ENCODE data around the gene COL5A3. TPM values are rescaled to one million over a fixed set of nuclear protein-coding genes. Genes with fewer than 3 reads are reported as not detected.

COL5A3 gene
- polyA plus RNA-seq, 1 donor (not counting 4 experiments of a cell fraction or from before 2014, with no cell fraction given) = 0.43 TPM

DNA sequence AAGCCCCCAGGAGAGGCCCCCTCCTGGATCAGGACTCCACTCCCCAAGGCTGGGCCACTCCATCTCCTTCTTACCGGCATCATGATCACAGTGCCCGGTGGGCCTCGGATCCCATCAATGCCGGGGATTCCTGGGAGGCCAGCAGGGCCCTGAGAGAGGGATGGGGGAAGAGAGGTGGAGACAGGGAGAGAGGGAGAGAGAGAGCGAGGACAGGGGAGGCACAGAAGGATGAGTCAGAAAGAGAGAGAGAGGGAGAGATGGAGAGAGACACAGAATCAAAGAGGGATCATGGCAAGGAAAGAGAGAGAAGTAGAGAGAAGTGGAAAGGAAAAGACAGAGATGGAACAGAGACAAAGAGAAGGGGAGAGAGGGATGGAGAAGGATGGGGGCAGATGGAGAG is 13.8 kb downstream of the COL5A3 start:
- no peaks in the 10 kb centered on the region for H3K27me3 ChIP-seq (ENCODE audit: control insufficient read depth, extremely low read depth, insufficient read depth, low read length)
- no peak overlapping the region for H2AFZ ChIP-seq (ENCODE audit: control insufficient read depth, low read length)
- no peak overlapping the region for H3K27ac ChIP-seq (ENCODE audit: control insufficient read depth, insufficient read depth, low read length)
- dilution Hi-C loops (cut with MboI; ENCODE audit: extremely low pct_ligation_motif_present, low sequenced_read_pairs) = no loop called here
- no peak overlapping the region for H3K4me2 ChIP-seq (ENCODE audit: control insufficient read depth, extremely low read depth, insufficient read depth, low read depth, low read length)
- H3K4me1 ChIP-seq (ENCODE audit: control insufficient read depth, extremely low read depth, insufficient read depth, low read length) = peaks cover 5% of the 10 kb centered on the region
- H3K79me2 ChIP-seq (ENCODE audit: control insufficient read depth, insufficient read depth, low read length) = no peaks in the 10 kb centered on the region
- no peaks in the 10 kb centered on the region for H4K20me1 ChIP-seq (ENCODE audit: control insufficient read depth, extremely low read depth, insufficient read depth, low read length)
- H3K4me3 ChIP-seq (ENCODE audit: control insufficient read depth in 2 of 3, extremely low read depth in 1 of 3, insufficient read depth in 2 of 3, low read depth in 1 of 3, low read length in 3 of 3) = no peak overlapping the region
- FAIRE-seq (no peak), DNase-seq (ENCODE audit: low read depth, low spot score) (no peak)
- H3K9me1 ChIP-seq (ENCODE audit: control insufficient read depth, extremely low read depth, insufficient read depth, low read length) = no peaks in the 10 kb centered on the region
- no peak for TF ChIP-seq CTCF (optimal IDR thresholded peaks at IDR 0.05 in 1 of 3, IDR thresholded peaks at IDR 0.05 in 1 of 3, conservative IDR thresholded peaks at IDR 0.05 in 1 of 3; ENCODE audit: extremely low read depth in 1 of 3, insufficient read depth in 2 of 3, low read length in 3 of 3)
- H3K36me3 ChIP-seq (ENCODE audit: control insufficient read depth in 2 of 2, extremely low read depth in 1 of 2, insufficient read depth in 2 of 2, low read length in 2 of 2) = no peaks in the 10 kb centered on the region
- no peaks in the 10 kb centered on the region for H3K9me3 ChIP-seq (ENCODE audit: control insufficient read depth, low read depth, low read length)
- no peak overlapping the region for H3K9ac ChIP-seq (ENCODE audit: control insufficient read depth, extremely low read depth, insufficient read depth, low read length)

DNA sequence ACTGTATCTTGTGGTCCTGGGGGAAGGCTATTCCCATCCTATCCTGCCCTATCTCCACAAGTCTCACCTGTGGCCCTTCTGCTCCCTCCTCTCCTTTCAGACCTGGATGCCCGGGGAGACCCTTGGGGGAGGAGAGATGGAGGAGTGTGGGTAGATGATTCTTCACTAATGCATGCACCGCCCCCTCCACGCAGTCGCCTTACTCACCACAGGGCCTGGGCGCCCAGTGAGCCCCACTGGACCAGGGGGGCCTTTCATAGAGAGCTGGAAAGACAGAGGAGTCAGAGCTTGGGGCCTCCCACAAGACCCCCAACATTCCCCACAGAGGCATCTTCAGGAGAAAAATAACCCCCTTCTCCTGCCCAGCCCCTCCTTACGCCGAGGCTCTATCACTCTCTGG is 14.3 kb downstream of the COL5A3 start:
- H3K27me3 ChIP-seq (ENCODE audit: control insufficient read depth, extremely low read depth, insufficient read depth, low read length) = no peaks in the 10 kb centered on the region
- H3K27ac ChIP-seq (ENCODE audit: control insufficient read depth, insufficient read depth, low read length) = no peak overlapping the region
- H3K4me3 ChIP-seq (ENCODE audit: control insufficient read depth in 2 of 3, extremely low read depth in 1 of 3, insufficient read depth in 2 of 3, low read depth in 1 of 3, low read length in 3 of 3) = no peak overlapping the region
- H3K4me2 ChIP-seq (ENCODE audit: control insufficient read depth, extremely low read depth, insufficient read depth, low read depth, low read length) = no peak overlapping the region
- no peak overlapping the region for H3K9ac ChIP-seq (ENCODE audit: control insufficient read depth, extremely low read depth, insufficient read depth, low read length)
- no peak for DNase-seq (ENCODE audit: low read depth, low spot score)
- dilution Hi-C loops (cut with MboI; ENCODE audit: extremely low pct_ligation_motif_present, low sequenced_read_pairs) = no loop called here
- peaks cover 5% of the 10 kb centered on the region for H3K4me1 ChIP-seq (ENCODE audit: control insufficient read depth, extremely low read depth, insufficient read depth, low read length)
- TF ChIP-seq EZH2 (IDR thresholded peaks at IDR 0.05; ENCODE audit: low read length) (no peak), CTCF (optimal IDR thresholded peaks at IDR 0.05 in 1 of 3, IDR thresholded peaks at IDR 0.05 in 1 of 3, conservative IDR thresholded peaks at IDR 0.05 in 1 of 3; ENCODE audit: extremely low read depth in 1 of 3, insufficient read depth in 2 of 3, low read length in 3 of 3) (no peak)
- H4K20me1 ChIP-seq (ENCODE audit: control insufficient read depth, extremely low read depth, insufficient read depth, low read length) = no peaks in the 10 kb centered on the region
- H2AFZ ChIP-seq (ENCODE audit: control insufficient read depth, low read length) = no peak overlapping the region
- no peak for FAIRE-seq
- no peaks in the 10 kb centered on the region for H3K79me2 ChIP-seq (ENCODE audit: control insufficient read depth, insufficient read depth, low read length)
- H3K9me1 ChIP-seq (ENCODE audit: control insufficient read depth, extremely low read depth, insufficient read depth, low read length) = no peaks in the 10 kb centered on the region
- H3K36me3 ChIP-seq (ENCODE audit: control insufficient read depth in 2 of 2, extremely low read depth in 1 of 2, insufficient read depth in 2 of 2, low read length in 2 of 2) = no peaks in the 10 kb centered on the region
- H3K9me3 ChIP-seq (ENCODE audit: control insufficient read depth, low read depth, low read length) = no peaks in the 10 kb centered on the region
